IMR-90 (cell line): ENCODE data around the gene IL22RA2. TPM values are rescaled to one million over a fixed set of nuclear protein-coding genes. Genes with fewer than 3 reads are reported as not detected.

Source experiments
- ATAC-seq: fragments of 200-7000 bp; cut with Tn5 transposase; 2 replicates; pipeline ENCODE4 v1.9.1; 2020; ENCODE audit warnings: low read depth, mild to moderate bottlenecking, moderate library complexity
- BruUV-seq: library from RNA; stranded (reverse); fragments of 400-500 nt; replicated peaks from 2 replicates; lab custom pipeline; 2021; lab: Mats Ljungman, UMichigan
- CTCF ChIA-PET: fragments of 300-600 bp; formaldehyde crosslinking; extraction: SDS; loops from one replicate; lab custom pipeline; 2021; ENCODE audit warnings: antibody characterized with exemption; lab: Yijun Ruan, JAX
- POLR2A ChIA-PET: fragments of 300-600 bp; sonication (Branson Sonifier 250); formaldehyde crosslinking; loops from one replicate; lab custom pipeline; 2022; ENCODE audit warnings: antibody characterized with exemption; ENCODE audit not compliant: unreplicated experiment; lab: Charles Lee
- DNase-seq: peaks from one replicate; pipeline ENCODE4 v3.0.0; 2013
- H2AFZ ChIP-seq: replicated peaks from 2 replicates; pipeline ENCODE3; 2013; ENCODE audit warnings: low read length, mild to moderate bottlenecking; ENCODE audit not compliant: poor library complexity
- H2AK5ac ChIP-seq: 2 replicates; pipeline ENCODE4 v1.6.1; 2013; ENCODE audit warnings: low read depth, low read length, inconsistent platforms
- H2AK9ac ChIP-seq: replicated peaks from 2 replicates; pipeline ENCODE3; 2013; ENCODE audit warnings: mild to moderate bottlenecking, low read depth, low read length, moderate library complexity; ENCODE audit not compliant: poor library complexity
- H2BK120ac ChIP-seq: 2 replicates; pipeline ENCODE4 v1.6.1; 2013; ENCODE audit warnings: low read depth, low read length, inconsistent platforms
- H2BK15ac ChIP-seq: 3 replicates; pipeline ENCODE4 v1.6.1; 2013; ENCODE audit warnings: low read depth, low read length, inconsistent platforms
- H2BK20ac ChIP-seq: 2 replicates; pipeline ENCODE4 v1.6.1; 2013; ENCODE audit warnings: low read depth, mild to moderate bottlenecking, inconsistent platforms, low read length, moderate library complexity
- H2BK5ac ChIP-seq: 2 replicates; pipeline ENCODE4 v1.6.1; 2013; ENCODE audit warnings: mild to moderate bottlenecking, low read depth, low read length, inconsistent platforms; ENCODE audit not compliant: poor library complexity, severe bottlenecking
- H3K14ac ChIP-seq: replicated peaks from 2 replicates; pipeline ENCODE4 v1.6.1; 2013; ENCODE audit warnings: low read depth, low read length, inconsistent platforms
- H3K18ac ChIP-seq: 2 replicates; pipeline ENCODE4 v1.6.1; 2013; ENCODE audit warnings: low read depth, low read length, control low read depth
- H3K23ac ChIP-seq: 2 replicates; pipeline ENCODE4 v1.6.1; 2013; ENCODE audit warnings: low read depth, low read length, inconsistent platforms
- H3K27ac ChIP-seq: 2 replicates; pipeline ENCODE4 v1.5.1; 2013; ENCODE audit warnings: mild to moderate bottlenecking, control low read depth, low read length; ENCODE audit not compliant: insufficient read depth
- H3K27me3 ChIP-seq: 2 replicates; pipeline ENCODE4 v1.6.1; 2013; ENCODE audit warnings: low read length; ENCODE audit not compliant: control insufficient read depth, insufficient read depth
- H3K36me3 ChIP-seq: 2 replicates; pipeline ENCODE4 v1.6.1; 2013; ENCODE audit warnings: low read length, mixed read lengths; ENCODE audit not compliant: control insufficient read depth, insufficient read depth
- H3K4ac ChIP-seq: 2 replicates; pipeline ENCODE4 v1.6.1; 2013; ENCODE audit warnings: low read depth, low read length, inconsistent platforms
- H3K4me1 ChIP-seq: 2 replicates; pipeline ENCODE4 v1.6.1; 2013; ENCODE audit warnings: low read length, mixed read lengths; ENCODE audit not compliant: control insufficient read depth, insufficient read depth
- H3K4me2 ChIP-seq: 2 replicates; pipeline ENCODE4 v1.6.1; 2013; ENCODE audit warnings: low read depth, mild to moderate bottlenecking, control low read depth, low read length, moderate library complexity
- H3K4me3 ChIP-seq: 2 replicates; pipeline ENCODE4 v1.5.1; 2013; ENCODE audit warnings: low read depth, mild to moderate bottlenecking, control low read depth, low read length, moderate library complexity; ENCODE audit not compliant: insufficient read depth
- H3K56ac ChIP-seq: 2 replicates; pipeline ENCODE4 v1.6.1; 2013; ENCODE audit warnings: low read length, inconsistent platforms; ENCODE audit not compliant: insufficient read depth; ENCODE audit errors: extremely low read depth
- H3K79me1 ChIP-seq, 2 experiments: 2 replicates each; pipeline ENCODE4 v1.6.1; 2013; ENCODE audit warnings: low read length in 2 of 2, inconsistent platforms in 1 of 2, low read depth in 1 of 2
- H3K9ac ChIP-seq: 2 replicates; pipeline ENCODE4 v1.6.1; 2013; ENCODE audit warnings: low read depth, low read length, control low read depth
- H3K9me1 ChIP-seq: 2 replicates; pipeline ENCODE4 v1.6.1; 2013; ENCODE audit warnings: low read length, inconsistent platforms; ENCODE audit not compliant: insufficient read depth
- H3K9me3 ChIP-seq: 2 replicates; pipeline ENCODE4 v1.6.1; 2013; ENCODE audit warnings: low read length; ENCODE audit not compliant: control insufficient read depth, insufficient read depth
- H4K20me1 ChIP-seq: 2 replicates; pipeline ENCODE4 v1.6.1; 2013; ENCODE audit warnings: low read length, inconsistent platforms; ENCODE audit not compliant: insufficient read depth
- H4K5ac ChIP-seq: 2 replicates; pipeline ENCODE4 v1.6.1; 2013; ENCODE audit warnings: mild to moderate bottlenecking, low read depth, low read length, control low read depth
- H4K8ac ChIP-seq, 2 experiments: 2 replicates each; pipeline ENCODE4 v1.6.1; 2013; ENCODE audit warnings: low read depth in 2 of 2, low read length in 2 of 2, control low read depth in 1 of 2, inconsistent platforms in 1 of 2
- H4K91ac ChIP-seq: 2 replicates; pipeline ENCODE4 v1.6.1; 2013; ENCODE audit warnings: low read depth, low read length, inconsistent platforms; ENCODE audit not compliant: insufficient read depth
- BHLHE40 ChIP-seq: fragments of 150-350 bp; IDR thresholded peaks from 2 replicates; pipeline ENCODE4 v1.6.1; 2016; ENCODE audit warnings: mild to moderate bottlenecking, low read depth, low read length
- CEBPB ChIP-seq: IDR thresholded peaks from 2 replicates; pipeline ENCODE4 v1.6.1; 2012; ENCODE audit warnings: low read depth, low read length, improper control_type of control experiment
- CHD1 ChIP-seq: IDR thresholded peaks from 2 replicates; pipeline ENCODE4 v1.6.1; 2012; ENCODE audit warnings: low read depth, low read length, improper control_type of control experiment
- ELK1 ChIP-seq: fragments of 150-350 bp; IDR thresholded peaks from 2 replicates; pipeline ENCODE4 v1.6.1; 2016; ENCODE audit warnings: low read depth, mild to moderate bottlenecking, low read length, moderate library complexity, borderline replicate concordance
- FOS ChIP-seq: fragments of 150-350 bp; IDR thresholded peaks from 2 replicates; pipeline ENCODE4 v1.6.1; 2016; ENCODE audit warnings: low read depth, low read length
- MAZ ChIP-seq: IDR thresholded peaks from 2 replicates; pipeline ENCODE4 v1.6.1; 2012; ENCODE audit warnings: low read depth, mild to moderate bottlenecking, low read length, improper control_type of control experiment, moderate library complexity, borderline replicate concordance
- MXI1 ChIP-seq: IDR thresholded peaks from 2 replicates; pipeline ENCODE4 v1.6.1; 2012; ENCODE audit warnings: low read depth, mild to moderate bottlenecking, low read length, moderate library complexity, borderline replicate concordance
- NFE2L2 ChIP-seq: fragments of 150-350 bp; IDR thresholded peaks from 2 replicates; pipeline ENCODE4 v1.6.1; 2016; ENCODE audit warnings: low read depth, mild to moderate bottlenecking, low read length
- POLR2A ChIP-seq: IDR thresholded peaks from 2 replicates; pipeline ENCODE4 v1.6.1; 2012; ENCODE audit warnings: mild to moderate bottlenecking, low read depth, low read length
- RAD21 ChIP-seq: IDR thresholded peaks from 2 replicates; pipeline ENCODE4 v1.6.1; 2012; ENCODE audit warnings: low read length, improper control_type of control experiment
- RCOR1 ChIP-seq: IDR thresholded peaks from 2 replicates; pipeline ENCODE4 v1.6.1; 2012; ENCODE audit warnings: mild to moderate bottlenecking, low read length, improper control_type of control experiment; ENCODE audit not compliant: insufficient replicate concordance
- RFX5 ChIP-seq: IDR thresholded peaks from 2 replicates; pipeline ENCODE4 v1.8.0; 2012; ENCODE audit warnings: low read depth, mild to moderate bottlenecking, low read length, moderate library complexity
- SMC3 ChIP-seq: fragments of 150-350 bp; IDR thresholded peaks from 2 replicates; pipeline ENCODE4 v1.6.1; 2016; ENCODE audit warnings: low read depth, mild to moderate bottlenecking, antibody characterized with exemption, low read length, moderate library complexity
- WGBS, 2 experiments: methylation state at CpG; one replicate each; pipeline versions ENCODE4 v1.1.5 to v1.1.7; 2013; ENCODE audit warnings: missing lambda C conversion rate in 2 of 2; ENCODE audit not compliant: insufficient read length in 1 of 2; ENCODE audit errors: extremely low coverage in 2 of 2; 5-methylcytosine and 5-hydroxymethylcytosine counted together
- dilution Hi-C: fragments of 300-500 bp; cut with HindIII; formaldehyde crosslinking; loops from one replicate; pipeline ENCODE4 v1.14.3; 2018; ENCODE audit warnings: low sequenced_read_pairs; ENCODE audit not compliant: unreplicated experiment
- in situ Hi-C: fragments of 300-500 bp; cut with MboI; formaldehyde crosslinking; loops from 3 replicates; pipeline ENCODE4 v1.14.3; 2019; ENCODE audit warnings: low sequenced_read_pairs, inconsistent platforms, mixed read lengths
- intact Hi-C: fragments of 100-400 bp; cut with micrococcal nuclease; formaldehyde crosslinking; loops from 2 replicates; pipeline ENCODE4 v1.10.0; 2022
- polyA plus RNA-seq, 3 experiments: library from polyadenylated mRNA; depleted of rRNA; stranded (reverse); fragments of >200 nt; gene quantifications; 2 replicates each; pipeline ENCODE4 v1.2.3, GENCODE V29; 2012; ENCODE audit warnings: low replicate concordance in 1 of 3
- total RNA-seq: library from RNA; depleted of rRNA; stranded (reverse); fragments of >200 nt; gene quantifications from 2 replicates; pipeline ENCODE4 v1.2.3, GENCODE V29; 2012
- TF ChIP-seq, protein P1 (sequence below): conservative IDR thresholded peaks from 2 replicates; pipeline ENCODE4 v1.5.1; 2012; ENCODE audit warnings: mild to moderate bottlenecking, low read depth, low read length, improper control_type of control experiment
- TF ChIP-seq, protein P2 (sequence below): fragments of 150-350 bp; IDR thresholded peaks from 2 replicates; pipeline ENCODE4 v1.6.1; 2017; ENCODE audit warnings: mild to moderate bottlenecking, antibody characterized with exemption, low read length, low read depth

IL22RA2 gene
- total and polyA plus RNA-seq, 2 of the 4 experiments (the other 2 are of a cell fraction) = not detected

- Histone ChIP-seq H3K4ac (no peak overlapping the region), H3K9ac (no peak overlapping the region), H2AK9ac (no peak overlapping the region), H3K4me1 (no peaks in the 10 kb centered on the region), H2AK5ac (no peak overlapping the region), H3K9me1 (no peaks in the 10 kb centered on the region), H4K8ac (no peak overlapping the region), H2BK5ac (no peak overlapping the region), H2BK20ac (no peak overlapping the region), H3K56ac (no peak overlapping the region), H2BK15ac (no peak overlapping the region), H3K27me3 (no peaks in the 10 kb centered on the region; the same call in 1 of the 2 replicates), H3K23ac (no peak overlapping the region), H4K20me1 (no peaks in the 10 kb centered on the region), H3K14ac (no peak overlapping the region), H3K18ac (no peak overlapping the region), H3K4me2 (no peak overlapping the region), H3K36me3 (no peaks in the 10 kb centered on the region), H3K79me1 (no peaks in the 10 kb centered on the region), H3K9me3 (no peaks in the 10 kb centered on the region), H4K5ac (no peak overlapping the region), H3K27ac (no peak overlapping the region), H3K4me3 (no peak overlapping the region), H4K91ac (no peak overlapping the region), H2BK120ac (no peak overlapping the region), H2AFZ (no peak overlapping the region)
- in situ Hi-C loops = no loop called here
- ATAC-seq (no peak), DNase-seq (no peak)
- WGBS, 2 experiments = no CpG with 5 or more reads among the region's 3 CpGs
- TF ChIP-seq RAD21 (no peak), BHLHE40 (no peak), MAZ (no peak), POLR2A (no peak), RFX5 (no peak), MXI1 (no peak), CHD1 (no peak), RCOR1 (no peak), CEBPB (no peak), FOS (no peak), NFE2L2 (no peak), SMC3 (no peak), ELK1 (no peak)
- TF ChIP-seq, protein P1, sequence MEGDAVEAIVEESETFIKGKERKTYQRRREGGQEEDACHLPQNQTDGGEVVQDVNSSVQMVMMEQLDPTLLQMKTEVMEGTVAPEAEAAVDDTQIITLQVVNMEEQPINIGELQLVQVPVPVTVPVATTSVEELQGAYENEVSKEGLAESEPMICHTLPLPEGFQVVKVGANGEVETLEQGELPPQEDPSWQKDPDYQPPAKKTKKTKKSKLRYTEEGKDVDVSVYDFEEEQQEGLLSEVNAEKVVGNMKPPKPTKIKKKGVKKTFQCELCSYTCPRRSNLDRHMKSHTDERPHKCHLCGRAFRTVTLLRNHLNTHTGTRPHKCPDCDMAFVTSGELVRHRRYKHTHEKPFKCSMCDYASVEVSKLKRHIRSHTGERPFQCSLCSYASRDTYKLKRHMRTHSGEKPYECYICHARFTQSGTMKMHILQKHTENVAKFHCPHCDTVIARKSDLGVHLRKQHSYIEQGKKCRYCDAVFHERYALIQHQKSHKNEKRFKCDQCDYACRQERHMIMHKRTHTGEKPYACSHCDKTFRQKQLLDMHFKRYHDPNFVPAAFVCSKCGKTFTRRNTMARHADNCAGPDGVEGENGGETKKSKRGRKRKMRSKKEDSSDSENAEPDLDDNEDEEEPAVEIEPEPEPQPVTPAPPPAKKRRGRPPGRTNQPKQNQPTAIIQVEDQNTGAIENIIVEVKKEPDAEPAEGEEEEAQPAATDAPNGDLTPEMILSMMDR = no peak
- TF ChIP-seq, protein P2, sequence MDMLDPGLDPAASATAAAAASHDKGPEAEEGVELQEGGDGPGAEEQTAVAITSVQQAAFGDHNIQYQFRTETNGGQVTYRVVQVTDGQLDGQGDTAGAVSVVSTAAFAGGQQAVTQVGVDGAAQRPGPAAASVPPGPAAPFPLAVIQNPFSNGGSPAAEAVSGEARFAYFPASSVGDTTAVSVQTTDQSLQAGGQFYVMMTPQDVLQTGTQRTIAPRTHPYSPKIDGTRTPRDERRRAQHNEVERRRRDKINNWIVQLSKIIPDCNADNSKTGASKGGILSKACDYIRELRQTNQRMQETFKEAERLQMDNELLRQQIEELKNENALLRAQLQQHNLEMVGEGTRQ = no peak
- dilution Hi-C loops = no loop called here
- intact Hi-C loops = no loop called here
- ChIA-PET POLR2A (no interaction called here), CTCF (no interaction called here)
- no TSS peak for BruUV-seq
Observed at GRCh38 chr6:137150072-137150471, 23.4 kb downstream of the IL22RA2 start.
